ENCODE measurements around the gene NUCB1.

- TF ChIP-seq CTCF (IDR thresholded peaks at IDR 0.05) (no peak), POLR2A (IDR thresholded peaks at IDR 0.05) (no peak)
These were observed 18.0 kb downstream of the NUCB1 start for GRCh38 chr19:48918071-48918470.

All from Peyer's patch (tissue), 4 donors.